ENCODE results near the gene CD22.

Gene CD22

DNA sequence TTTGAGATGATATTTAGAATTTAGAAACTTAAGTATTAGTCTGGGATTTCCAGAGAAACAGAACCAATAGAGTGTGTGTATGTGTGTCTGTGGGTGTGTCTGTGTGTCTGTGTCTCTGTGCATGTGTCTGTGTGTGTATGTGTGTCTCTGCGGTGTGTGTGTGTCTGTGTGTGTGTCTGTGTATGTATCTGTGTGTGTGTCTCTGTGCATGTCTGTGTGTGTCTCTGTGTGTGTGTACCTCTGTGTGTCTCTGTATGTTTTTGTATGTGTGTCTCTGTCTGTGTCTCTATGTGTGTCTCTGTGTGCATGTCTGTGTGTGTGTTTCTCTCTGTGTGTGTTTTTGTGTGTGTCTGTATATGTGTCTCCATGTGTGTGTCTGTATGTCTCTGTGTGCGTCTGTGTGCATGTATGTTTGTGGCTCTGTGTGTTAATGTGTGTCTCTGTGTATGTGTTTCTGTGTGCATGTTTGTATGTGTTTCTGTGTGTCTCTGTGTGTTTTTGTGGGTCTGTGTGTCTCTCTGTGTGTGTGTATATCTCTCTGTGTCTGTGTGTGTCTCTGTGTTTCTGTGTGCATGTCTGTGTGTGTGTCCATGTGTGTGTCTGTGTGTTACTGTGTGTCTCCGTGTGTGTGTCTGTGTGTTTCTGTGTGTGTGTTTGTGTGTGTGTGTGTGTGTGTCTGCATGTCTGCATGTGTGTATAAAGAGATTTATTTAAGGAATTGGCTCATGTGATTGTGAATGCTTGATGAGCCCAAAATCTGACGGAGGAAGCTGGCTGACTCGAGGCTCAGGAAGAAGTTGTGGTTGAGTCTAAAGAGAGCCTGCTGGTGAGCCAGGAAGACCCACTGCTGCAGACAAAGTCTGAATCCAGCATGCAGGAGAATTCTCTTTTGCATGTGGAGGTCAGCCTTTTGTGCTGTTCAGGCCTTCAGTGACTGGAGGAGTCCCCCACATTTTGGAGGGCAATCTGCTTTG, 64.0 kb downstream of the CD22 start:
- no peak for DNase-seq

DNA sequence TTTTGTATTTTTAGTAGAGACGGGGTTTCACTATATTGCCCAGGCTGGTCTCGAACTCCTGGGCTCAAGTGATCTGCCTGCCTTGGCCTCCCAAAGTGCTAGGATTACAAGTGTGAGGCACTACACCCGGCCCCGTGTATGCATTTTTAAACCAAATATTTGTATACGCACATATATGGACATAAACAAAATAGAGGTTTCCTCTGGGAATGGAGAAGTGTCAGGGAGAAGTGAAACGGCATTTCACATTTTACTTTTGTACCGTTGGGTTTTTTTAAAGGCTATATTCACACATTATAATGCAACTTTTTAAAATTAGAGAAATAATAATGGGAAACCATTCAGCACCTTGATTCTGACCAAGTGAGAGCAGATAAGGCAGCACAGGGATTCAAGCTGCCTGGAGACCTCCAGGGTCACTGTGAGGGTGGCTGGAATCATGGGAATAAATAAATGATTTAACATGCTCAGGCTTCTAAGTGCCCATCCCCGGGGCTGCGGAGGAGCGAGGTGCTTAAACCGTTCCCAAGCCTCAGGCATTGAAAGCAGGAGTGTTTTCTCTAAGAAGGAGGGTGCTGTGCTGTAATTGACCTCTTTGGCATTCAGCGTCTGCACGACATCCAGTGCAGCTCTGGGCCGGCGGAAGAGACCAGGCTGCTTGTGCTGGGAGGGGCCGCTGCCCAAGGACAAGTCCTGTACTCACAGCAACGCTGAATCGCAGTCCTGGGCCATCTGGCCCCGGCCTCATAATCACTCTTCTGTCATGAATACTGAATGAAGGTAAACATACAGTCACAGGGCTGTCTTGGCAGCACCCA, 66.6 kb downstream of the CD22 start:
- DNase-seq, result no peak

DNA sequence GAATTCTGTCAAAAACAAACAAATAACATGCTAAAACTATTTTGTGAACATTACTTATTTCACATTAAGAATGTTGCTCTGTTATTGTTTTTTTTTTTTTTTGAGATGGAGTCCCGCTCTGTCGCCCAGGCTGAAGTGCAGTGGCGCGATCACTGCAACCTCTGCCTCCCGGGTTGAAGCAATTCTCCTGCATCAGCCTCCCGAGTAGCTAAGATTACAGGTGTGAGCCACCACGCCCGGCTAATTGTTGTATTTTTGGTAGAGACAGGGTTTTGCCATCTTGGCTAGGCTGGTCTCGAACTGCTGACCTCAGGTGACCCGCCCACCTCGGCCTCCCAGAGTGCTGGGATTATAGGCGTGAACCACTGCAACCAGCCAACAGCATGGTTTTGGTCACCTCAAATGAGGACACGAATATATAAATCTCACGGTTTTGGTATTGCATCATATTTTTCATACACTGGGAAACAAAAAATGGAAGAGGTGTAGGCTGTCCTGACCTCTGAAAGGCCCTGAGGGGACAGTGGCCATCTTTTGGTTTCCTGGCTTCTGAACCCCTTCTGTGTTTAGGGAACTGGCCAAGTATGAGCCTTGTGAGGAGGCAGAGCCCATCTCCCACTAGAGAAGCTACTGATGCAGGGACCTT, 67.4 kb downstream of the CD22 start:
- no peak for DNase-seq

Measured in fibroblast of skin of right biceps (primary cell).